Ureter (tissue), 1 donor: ENCODE measurements around the gene CLGN. TPM values are rescaled to one million over a fixed set of nuclear protein-coding genes. Genes with fewer than 3 reads are reported as not detected.

ENCODE experiments used
- DNase-seq: peaks from one replicate; pipeline ENCODE4 v3.0.0-alpha.2; 2020; ENCODE audit warnings: low spot score
- total RNA-seq: library from RNA; stranded (reverse); gene quantifications from one replicate; pipeline ENCODE4 v1.2.4, GENCODE V29; 2023
- donor health status: DM: yes; HTN: yes; CAD: no.

The CLGN gene
- total RNA-seq, 1 donor from 2014 or later = 1.1 TPM

GRCh38 chr4:140374130-140374477 lies 53.3 kb downstream of the CLGN start:
- DNase-seq = no peak

DNA sequence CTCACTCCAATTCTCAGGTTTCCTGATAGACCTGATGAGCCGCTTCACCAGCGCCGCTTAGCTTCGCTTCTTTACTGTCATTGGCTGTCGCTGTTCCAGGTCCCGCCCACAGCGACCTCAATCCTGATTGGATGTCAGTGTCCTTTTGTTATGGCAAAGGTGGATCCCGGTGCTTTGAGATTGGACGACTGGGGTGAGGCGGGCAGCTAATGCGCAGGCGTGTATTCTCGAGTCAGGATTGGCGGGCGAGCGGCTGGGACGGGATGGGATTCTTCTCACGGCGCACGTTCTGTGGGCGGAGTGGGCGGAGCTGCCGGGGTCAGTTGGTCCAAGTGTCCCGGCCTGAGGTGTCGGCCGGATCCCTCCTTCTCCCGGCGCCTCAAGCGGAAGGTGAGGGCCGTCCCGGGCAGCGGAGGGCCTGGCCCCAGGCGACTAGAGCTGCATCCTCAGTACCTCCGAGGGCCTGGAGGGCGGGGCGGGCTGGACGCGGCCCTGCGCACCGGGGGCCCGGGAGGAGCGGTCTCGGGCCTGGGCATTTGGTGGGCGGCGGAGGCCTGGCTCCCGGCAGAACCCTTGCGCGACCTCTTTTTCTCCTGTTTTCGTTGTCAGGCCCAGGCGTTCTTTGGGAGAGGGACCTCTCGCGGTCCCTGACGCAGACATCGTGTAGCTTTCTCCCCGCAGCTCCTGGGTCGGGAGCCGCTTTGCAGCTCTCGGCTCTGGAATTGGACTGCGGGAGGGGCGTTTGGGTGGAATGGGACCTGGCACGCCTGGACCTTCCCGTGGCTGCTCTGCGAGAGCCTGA lies 53.9 kb downstream of the CLGN start, which contains the start of gene SCOC:
Gene SCOC, plus strand, starts transcription at position 319 of the 802 bp plus-strand sequence. CDS start 5,525 bp downstream, outside the sequence.
- DNase-seq = peak; percentile 100

- DNase-seq = no peak
Observed at GRCh38 chr4:140372751-140373327, 54.6 kb downstream of the CLGN start.

DNA sequence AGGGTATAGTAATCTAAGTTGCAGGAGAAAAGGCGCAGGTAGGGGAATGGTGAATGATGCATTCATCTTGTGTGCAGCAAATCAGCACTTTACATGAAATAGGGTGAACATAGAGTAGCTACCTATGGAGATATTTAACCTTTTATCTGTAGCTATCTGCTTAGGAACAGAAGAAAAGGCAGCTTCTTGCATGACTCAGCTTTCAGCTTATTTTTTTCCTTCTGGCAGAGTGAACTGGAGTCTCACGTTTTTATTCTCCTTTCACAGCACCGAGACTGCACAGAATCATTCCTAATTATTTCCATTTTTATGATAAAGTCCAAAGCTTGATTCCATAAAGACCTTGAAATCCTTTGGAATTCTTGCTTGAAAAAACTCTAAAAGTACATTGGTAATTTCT lies 58.8 kb downstream of the CLGN start:
- no peak for DNase-seq

DNA sequence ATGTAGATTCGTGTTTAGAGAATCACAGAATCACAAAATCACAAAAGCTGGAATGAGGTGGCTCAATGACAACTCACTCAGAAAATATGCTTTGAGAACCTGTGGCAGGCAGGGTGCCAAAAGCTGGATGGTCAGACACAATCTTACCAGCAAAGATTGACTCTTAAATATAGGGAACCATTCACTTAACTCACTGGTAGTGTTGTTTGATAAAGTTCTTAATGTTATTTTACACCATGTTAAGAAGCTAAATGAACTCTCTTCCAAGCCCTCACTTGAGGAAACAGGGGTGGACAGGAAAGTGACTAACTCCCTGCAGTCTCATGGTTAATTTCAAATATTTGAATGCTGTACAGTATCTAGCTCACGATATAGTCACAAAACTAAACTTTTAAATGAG lies 59.7 kb downstream of the CLGN start:
- DNase-seq = no peak

DNA sequence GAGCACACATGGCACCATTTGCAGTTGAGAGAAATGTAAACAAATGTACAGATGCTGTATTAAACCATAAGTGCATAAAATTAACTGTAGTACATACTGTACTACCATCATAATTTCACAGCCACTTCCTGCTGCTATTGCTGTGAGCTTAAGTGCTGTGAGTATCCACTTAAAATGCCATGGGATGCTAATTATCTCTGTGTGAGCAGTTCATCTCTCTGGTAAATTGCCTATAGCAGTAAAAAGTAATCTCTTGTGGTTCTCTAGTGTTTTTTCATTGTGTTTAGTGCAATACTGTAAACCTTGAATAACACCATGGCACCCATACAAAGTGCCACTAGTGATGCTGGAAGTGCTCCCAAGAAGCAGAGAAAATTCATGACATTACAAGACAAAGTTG lies 63.9 kb downstream of the CLGN start:
- DNase-seq = no peak

DNA sequence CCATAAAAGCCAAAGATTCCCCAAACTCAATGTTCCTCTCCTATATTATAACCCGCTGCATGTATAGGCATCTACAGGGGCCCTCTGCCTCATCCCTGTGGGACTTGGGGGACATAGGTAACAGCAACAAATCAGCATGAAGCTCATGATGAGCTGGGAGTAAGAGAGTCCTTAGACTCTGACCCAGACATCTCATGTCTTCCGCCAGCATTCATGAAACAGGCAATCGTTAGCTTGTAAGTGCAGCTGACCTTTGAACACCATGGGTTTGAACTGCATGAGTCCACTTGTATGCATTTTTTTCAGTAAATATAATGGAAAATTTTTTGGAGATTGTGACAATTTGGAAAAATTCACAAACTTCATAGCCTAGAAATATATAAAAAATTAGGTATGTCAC lies 64.4 kb downstream of the CLGN start:
- DNase-seq = no peak

- DNase-seq = no peak
Observed at GRCh38 chr4:140361099-140361498, 66.3 kb downstream of the CLGN start.

- DNase-seq = peak; percentile 77
Observed at GRCh38 chr4:140359562-140360427, 67.7 kb downstream of the CLGN start.

DNA sequence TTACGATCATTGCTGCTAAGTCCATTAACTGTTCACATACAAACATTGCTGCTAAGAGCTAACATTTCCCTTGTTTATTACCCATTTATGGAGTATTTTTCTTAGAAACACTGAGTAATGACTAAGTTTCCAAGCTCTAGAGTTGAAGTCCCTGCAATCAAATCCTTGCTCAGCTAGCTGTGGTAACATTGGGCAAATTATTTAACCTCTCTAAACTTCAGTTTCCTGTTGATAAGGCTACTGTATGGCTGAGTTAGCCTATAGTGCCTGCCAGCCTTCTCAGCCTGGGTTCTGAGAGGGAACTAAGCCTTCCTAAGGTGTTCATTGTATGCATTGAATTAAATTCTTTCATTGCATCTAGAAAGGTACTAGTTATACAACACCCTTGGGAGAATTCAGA lies 69.2 kb downstream of the CLGN start:
- DNase-seq = no peak

GRCh38 chr4:140357868-140358267 lies 69.6 kb downstream of the CLGN start:
- no peak for DNase-seq

DNA sequence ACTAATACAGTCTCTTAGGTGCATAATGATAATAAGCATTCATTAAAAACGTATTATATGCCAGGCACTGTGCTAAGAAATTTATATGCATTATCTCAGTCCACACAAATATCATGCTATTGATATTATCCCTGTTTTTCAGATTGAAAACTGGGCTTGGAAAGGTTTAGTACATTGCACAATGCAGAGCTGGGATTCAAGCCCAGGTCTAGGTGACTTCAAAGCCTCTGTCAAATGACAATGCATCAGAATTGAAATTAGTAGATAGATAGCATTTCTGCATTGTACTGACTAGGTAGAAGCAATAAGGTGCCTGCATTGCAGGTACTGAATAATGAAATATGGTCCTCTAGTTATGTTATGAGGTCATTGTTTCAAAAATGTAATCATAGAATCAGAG lies 72.2 kb downstream of the CLGN start:
- no peak for DNase-seq

GRCh38 chr4:140353786-140354185 lies 73.7 kb downstream of the CLGN start:
- DNase-seq = no peak

DNA sequence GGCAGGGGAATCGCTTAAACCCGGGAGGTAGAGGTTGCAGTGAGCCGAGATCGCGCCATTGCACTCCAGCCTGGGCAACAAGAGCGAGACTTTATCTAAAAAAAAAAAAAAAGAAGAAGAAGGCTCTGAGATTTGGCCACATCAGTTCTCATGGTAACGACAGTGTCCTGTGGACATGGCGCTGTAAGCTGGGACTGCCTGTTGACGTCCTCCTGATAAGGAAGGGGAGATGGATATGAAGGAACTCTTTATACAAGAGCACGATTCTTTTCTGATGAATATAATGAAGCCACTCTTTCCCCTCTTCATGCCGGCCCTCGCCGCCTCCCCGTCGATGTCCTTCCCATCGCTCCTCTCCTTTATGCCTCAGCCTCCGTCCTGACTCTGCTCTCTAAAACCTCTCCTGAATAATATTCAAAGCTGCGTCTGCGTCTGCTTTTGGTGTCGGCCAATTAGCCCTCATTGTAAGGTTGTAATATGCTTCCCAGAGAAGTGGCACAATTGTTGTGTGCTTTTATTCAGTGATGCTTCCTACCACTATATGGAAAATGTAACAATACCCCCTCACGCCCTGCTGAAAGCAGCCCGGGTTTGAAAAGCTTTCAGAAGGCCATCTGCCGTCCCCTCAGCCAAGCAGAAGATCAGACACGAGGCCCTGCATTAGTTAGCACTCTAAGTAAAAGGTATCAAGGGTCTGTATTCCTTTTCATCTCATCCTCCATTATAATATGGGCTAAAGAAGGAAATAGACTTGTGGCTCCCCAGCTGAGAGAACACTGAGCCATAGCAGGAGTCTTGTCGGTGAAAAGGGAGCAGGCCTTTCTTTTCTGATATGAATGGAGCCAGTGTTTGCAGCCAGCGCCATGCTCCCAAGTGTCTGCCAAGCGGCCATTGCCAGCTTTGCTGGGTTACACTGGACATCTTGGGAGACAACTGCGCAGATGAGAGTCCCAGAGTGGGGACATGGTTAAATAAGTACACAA lies 76.1 kb downstream of the CLGN start:
- no peak for DNase-seq

- DNase-seq = no peak
Observed at GRCh38 chr4:140349816-140350215, 77.6 kb downstream of the CLGN start.

DNA sequence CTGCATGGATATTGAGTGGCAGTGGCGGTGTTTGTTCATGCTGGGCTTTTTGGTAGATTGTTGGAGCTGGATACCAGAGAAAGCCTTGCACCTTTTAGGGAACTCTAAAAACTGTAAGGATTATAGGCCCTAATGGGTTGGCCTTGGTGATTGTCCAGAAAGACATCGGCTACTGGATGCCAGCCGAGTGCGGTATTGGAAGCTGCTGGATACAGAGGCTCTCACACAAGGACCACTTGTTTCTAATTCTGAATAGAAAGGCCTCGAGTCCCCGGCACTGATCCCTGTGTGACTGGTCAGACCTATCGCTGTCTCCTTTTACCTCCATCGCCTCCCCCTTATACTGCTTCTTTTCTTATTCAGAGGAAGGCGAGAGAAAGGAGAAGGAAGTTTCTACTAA lies 81.3 kb downstream of the CLGN start:
- DNase-seq = no peak

- DNase-seq = no peak
Observed at GRCh38 chr4:140344621-140345020, 82.8 kb downstream of the CLGN start.

DNA sequence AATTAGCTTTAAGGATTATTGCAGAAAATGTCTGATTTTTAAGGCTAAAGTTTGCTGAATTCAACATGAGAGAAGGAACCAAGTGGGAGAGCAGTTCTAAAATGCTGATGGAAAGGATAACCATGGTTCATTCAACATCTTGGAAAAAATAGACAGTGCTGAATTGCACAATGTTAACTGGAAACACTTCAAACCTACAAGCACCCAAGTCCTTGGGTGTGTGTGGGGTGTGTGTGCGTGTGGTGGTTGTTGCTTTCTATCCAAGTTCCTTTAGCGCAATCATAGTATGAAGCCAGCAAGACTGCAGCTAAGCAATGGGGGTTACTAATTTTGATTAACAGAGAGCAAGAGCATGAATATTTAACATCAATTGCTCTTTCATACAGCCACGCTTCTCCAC lies 83.3 kb downstream of the CLGN start:
- DNase-seq = no peak

- DNase-seq = peak; percentile 84
Observed at GRCh38 chr4:140343303-140343702, 84.1 kb downstream of the CLGN start.

DNA sequence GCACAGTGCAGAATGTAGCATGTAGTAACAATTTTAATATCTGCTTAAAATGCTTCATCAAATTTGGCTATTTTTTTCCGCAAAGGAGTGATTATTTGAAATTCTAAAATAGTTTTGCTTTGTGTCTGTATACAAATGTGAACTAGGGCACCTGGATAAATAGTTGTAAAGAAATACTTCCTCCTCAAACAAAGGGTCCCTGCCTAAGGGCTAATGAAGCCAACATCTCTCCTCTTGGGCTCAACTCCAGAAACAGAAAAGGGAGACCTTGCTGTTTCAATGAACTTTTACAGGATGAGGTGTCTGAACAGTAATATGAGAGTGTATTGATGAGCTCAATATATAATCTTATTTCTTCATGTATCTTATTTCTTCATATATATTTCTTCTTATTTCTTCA lies 84.8 kb downstream of the CLGN start:
- no peak for DNase-seq
